D721Med (cell line): ENCODE data around the gene RNF187.

Experiments
- DNase-seq: peaks from one replicate; pipeline ENCODE4 v3.0.0; 2011; ENCODE audit warnings: low spot score; ENCODE audit not compliant: insufficient read length
- FAIRE-seq: peaks from 2 replicates; lab custom pipeline; 2011; peaks lifted over from hg19 to GRCh38; lab: Jason Lieb, UNC
- TF ChIP-seq, protein P1 (sequence below): IDR thresholded peaks from 2 replicates; pipeline ENCODE4 v1.5.1; 2012; ENCODE audit warnings: mild to moderate bottlenecking, control low read depth; ENCODE audit not compliant: insufficient read depth; ENCODE audit errors: missing control alignments

Gene RNF187

DNA sequence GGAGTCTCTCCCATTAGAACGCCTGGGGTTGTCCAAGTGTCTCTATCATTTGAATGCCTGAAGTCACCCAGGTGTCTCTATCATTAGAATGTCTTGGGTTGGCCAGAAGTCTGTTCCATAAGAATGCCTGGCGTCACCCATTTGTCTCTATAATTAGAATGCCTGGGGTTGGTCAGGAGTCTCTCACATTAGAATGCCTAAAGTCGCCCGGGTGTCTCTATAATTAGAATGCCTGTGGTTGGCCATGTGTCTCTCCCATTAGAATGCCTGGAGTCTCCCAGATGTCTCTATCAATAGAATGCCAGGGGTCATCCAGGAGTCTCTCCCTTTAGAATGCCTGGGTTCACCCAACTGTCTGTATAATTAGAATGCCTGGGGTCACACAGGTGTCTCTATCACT, 54.5 kb downstream of the RNF187 start:
- FAIRE-seq (no peak), DNase-seq (no peak)
- TF ChIP-seq, protein P1, sequence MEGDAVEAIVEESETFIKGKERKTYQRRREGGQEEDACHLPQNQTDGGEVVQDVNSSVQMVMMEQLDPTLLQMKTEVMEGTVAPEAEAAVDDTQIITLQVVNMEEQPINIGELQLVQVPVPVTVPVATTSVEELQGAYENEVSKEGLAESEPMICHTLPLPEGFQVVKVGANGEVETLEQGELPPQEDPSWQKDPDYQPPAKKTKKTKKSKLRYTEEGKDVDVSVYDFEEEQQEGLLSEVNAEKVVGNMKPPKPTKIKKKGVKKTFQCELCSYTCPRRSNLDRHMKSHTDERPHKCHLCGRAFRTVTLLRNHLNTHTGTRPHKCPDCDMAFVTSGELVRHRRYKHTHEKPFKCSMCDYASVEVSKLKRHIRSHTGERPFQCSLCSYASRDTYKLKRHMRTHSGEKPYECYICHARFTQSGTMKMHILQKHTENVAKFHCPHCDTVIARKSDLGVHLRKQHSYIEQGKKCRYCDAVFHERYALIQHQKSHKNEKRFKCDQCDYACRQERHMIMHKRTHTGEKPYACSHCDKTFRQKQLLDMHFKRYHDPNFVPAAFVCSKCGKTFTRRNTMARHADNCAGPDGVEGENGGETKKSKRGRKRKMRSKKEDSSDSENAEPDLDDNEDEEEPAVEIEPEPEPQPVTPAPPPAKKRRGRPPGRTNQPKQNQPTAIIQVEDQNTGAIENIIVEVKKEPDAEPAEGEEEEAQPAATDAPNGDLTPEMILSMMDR = no peak

DNA sequence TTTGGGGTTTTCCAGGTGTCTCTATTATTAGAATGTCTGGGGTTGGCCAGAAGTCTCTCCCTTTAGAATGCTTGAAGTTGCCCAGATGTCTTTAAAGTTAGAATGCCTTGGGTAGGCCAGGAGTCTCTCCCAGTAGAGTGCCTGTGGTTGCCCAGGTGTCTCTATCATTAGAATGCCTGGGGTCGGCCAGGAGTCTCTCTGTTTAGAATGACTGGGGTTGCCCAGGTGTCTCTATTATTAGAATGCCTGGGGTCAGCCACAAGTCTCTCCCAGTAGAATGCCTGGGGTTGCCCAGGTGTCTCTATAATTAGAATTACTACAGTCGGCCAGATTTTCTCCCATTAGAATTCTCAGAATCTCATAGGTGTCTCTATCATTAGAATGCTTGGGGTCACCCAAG, 55.2 kb downstream of the RNF187 start:
- TF ChIP-seq, protein P1 = no peak
- DNase-seq (no peak), FAIRE-seq (no peak)

GRCh38 chr1:228542981-228543380, 55.8 kb downstream of the RNF187 start:
- TF ChIP-seq, protein P1 = no peak
- no peak for DNase-seq
- no peak for FAIRE-seq

- DNase-seq (no peak), FAIRE-seq (no peak)
- TF ChIP-seq, protein P1 = no peak
Observed at GRCh38 chr1:228543396-228543795, 56.2 kb downstream of the RNF187 start.

GRCh38 chr1:228544021-228544850, 57.1 kb downstream of the RNF187 start:
- TF ChIP-seq, protein P1 = no peak
- FAIRE-seq (no peak), DNase-seq (no peak)

- no peak for FAIRE-seq
- TF ChIP-seq, protein P1 = no peak
Observed at GRCh38 chr1:228544921-228545591, 57.9 kb downstream of the RNF187 start.

More at GRCh38 chr1:228544921-228545591, 57.9 kb downstream of the RNF187 start:
- no peak for DNase-seq
